GM19372 (cell line): ENCODE results near the gene BFSP2.
A peak's percentile ranks its signal among the peaks of the same experiment; 100 is the strongest.

ENCODE experiments used
- ATAC-seq: cut with Tn5 transposase; IDR thresholded peaks from one replicate; pipeline ENCODE4 v1.9.1; 2021; ENCODE audit warnings: mild to moderate bottlenecking, low read depth, moderate library complexity; ENCODE audit not compliant: unreplicated experiment

The BFSP2 gene

DNA sequence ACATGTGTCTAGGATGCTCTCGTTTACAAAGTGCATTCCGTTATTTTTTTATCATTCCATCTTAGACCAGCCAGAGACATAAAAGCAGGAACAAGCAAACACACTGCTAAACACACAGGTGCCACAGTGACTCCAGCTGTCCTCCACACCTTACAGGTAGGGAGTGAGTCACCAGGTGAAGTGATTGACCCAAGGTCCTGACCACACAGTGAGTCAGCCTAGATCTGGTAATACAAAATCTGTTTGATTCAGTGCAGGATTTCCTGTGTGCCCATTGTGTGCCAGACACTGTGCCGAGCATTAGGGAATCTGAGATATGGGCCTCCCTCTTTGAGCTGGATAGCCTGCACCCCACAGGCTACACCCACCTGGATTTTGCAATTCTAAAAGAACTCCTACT is 16.7 kb upstream of the BFSP2 start:
- ATAC-seq = no peak

DNA sequence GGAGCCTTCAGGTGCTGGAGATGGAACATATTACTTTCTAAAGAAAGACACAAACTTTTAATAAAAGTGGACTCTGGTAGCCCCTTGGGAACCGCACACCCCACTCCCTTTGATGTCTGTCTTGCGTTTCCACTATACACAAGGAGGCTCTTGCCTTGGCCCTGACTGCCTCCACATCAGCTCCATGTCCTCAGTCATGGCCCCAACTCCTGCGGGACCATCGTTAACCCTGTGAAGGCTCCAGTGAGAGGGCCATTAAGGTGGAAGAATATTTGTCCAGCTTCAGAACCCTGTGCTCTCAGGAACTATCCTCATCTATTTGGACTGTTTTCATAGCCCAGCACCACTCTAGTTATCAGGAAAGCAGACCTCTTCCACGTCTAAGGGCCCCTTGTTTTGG is 16.1 kb upstream of the BFSP2 start:
- no peak for ATAC-seq

DNA sequence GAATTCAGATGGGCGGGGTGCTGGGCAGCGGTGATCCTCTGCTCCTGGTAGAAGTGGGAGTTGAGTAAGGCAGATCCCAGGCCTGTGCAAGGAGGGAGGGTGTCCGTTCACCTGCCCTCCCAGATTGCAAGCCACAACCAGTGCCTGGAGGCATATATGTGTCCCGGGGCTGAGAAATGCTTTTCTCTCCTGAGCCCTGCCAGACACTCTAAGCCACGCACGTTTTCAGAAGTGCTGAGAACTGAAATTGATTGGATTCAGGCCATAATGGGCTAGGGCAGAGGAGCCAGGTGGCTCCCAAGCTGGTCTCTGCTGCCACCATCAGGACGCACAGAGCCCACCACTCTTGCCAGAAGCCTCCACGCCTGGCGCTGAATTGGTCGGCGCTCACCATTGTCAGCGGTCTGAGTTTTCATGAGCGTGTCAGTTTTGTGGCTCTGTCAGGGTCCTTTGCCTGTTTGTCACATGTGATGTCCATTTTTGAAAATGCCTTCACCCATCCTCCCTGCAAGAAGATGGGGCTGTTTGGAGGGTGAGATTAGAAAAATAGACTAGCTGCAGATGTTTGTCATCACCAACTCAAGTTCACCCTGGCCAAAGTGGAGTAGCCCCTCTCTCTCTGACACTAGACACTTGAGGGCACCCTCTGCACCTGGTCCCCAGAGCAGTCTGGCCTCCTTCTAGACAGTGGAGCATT is 15.4 kb upstream of the BFSP2 start:
- ATAC-seq = peak; percentile 78

- ATAC-seq = no peak
These were observed 13.0 kb upstream of the BFSP2 start for GRCh38 chr3:133386876-133387275.

DNA sequence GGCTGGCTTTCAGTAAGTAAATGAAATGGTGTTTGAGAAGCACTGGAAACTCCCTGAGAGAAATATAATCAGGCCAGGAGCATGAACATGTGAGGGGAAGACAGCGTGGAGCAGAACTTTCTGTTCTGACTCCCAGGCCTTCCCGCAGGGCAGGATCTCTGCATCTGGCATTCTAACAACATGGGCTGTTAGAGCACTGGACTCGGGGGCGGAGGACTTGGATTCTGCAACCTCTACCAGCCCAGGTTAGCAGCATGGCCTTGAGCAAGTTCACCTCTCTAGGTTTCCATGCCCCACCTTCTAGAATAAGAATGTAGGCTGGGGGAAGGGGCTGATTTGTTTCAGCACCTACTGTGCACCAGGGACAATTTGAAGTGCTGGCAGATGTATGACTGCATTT is 12.5 kb upstream of the BFSP2 start:
- ATAC-seq = no peak

DNA sequence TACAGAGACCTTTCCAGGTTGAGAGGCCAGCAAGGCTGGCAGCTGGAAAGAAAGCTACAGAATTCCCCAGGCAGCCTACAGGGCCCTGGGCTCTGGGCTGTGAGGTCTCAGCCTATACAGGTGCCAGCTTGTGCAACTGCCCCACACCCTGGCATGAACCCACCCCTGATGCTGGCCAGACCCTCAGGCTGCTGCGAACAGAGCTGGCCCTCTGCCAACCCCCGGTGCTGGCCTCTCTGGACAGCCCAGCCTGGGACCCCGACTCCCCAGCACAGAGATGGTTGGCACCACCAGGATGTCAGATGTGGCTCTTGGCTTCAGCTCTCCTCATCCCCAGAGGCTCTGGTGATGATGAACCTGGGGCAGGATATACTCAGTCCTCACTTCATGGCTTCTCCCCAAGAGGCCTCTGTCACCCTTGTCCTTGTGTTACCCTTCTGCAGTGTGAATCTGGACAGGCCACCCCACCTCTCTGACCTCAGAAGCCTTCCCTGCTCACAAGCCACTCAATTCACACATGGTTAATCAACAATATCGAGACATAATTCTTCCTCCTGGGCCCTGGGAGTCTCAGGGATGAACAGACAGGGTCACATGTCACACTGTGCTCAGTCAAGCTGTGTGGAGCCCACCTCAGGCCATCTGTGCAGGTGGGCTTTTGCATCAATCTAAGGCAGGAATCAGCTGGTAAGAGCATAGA is 11.0 kb upstream of the BFSP2 start:
- no peak for ATAC-seq

DNA sequence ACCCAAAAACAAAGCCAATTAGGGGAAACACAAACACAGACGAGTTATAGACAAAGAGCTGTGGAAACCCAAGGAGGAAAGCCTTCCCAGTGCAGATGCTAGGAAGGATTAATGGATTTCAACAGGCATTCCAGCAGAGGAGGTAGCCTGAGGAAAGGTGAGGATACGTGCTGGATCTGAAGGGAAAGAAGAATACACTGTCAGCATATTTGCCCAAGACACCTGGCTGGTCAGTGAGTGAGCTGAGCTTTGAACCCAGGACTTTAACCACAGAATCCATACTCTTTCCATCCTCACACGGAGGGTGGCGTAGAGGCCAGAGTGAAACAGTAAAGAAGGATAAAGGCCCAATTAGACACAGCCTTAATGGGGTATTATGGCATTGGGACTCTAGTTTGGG is 9.1 kb upstream of the BFSP2 start:
- no peak for ATAC-seq

DNA sequence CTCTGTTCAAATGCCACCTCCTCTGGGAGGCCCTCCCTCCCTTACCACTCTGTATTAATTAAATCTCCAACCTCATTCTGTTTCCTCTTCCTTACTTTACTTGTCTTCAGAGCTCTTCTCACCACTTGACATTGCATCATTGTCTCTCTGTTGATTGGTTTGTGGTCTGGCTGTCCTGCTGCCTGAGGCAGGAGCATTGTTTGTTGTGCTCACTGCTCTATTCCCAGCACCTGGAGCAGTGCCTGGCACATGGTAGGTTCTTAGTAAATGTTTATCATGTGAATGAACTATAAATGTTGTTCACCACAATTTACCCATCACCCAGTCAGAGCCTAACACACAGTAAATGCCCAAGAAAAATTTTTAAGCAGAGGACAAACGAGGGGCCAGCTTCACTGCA is 6.7 kb upstream of the BFSP2 start:
- ATAC-seq = no peak

- no peak for ATAC-seq
These were observed 6.0 kb upstream of the BFSP2 start for GRCh38 chr3:133393691-133394474.

- no peak for ATAC-seq
These were observed 5.1 kb upstream of the BFSP2 start for GRCh38 chr3:133394561-133395311.

GRCh38 chr3:133396906-133397305 is 3.0 kb upstream of the BFSP2 start:
- no peak for ATAC-seq

DNA sequence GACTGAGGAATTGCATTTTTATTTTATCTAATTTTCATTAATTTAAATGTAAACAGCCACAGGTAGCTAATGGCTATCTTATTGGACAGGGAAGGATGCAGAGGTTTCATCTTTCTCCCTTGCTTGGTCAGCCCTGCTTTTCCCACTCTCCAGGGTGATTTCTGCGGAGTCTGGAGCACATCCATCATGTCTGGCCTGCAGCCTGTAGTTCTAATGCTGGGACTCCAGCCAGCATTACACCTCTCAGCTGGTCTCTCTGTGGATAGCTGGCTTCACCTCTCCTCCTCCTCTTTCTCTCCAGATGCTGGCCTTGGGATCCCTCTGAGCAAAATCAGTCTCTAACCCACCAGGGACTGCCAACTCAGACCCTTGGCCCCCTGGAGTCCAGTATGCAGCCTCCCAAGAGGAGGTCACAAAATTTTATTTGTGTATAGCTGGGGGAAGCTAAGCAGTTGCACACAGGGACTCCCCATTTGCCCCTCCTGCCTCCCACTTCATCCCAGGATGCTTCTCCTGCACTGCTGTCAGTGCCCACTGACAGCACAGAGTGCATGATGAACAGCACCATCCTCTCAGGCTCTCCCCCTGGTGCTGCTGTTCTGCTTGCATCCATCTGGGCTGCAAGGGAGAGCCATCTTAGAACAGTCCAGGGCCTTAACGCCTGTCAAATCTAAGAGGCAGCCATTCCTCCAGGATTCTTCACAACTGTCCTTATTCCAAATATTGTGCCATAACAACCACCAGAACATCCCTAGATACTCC is 1.7 kb downstream of the BFSP2 start:
- ATAC-seq = no peak

DNA sequence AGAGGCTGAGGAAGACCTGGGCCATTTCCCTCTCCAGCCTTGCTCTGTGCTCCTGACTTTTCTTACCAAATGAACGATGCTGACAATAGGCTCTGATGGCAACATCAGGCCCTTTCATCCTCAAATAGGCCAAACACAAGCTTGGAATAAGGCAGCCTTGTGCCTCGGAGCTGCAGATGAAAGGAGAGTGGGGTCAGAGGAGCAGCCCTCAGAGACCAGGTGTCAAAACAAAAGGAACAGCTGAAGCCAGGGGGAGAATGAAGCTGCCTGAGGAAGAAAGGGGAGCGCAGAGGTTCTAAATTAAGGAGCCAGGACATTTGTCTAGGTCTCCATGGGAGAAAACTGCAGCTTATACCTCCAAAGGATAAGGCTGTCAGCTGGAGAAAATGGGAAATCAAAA is 5.1 kb downstream of the BFSP2 start:
- no peak for ATAC-seq

DNA sequence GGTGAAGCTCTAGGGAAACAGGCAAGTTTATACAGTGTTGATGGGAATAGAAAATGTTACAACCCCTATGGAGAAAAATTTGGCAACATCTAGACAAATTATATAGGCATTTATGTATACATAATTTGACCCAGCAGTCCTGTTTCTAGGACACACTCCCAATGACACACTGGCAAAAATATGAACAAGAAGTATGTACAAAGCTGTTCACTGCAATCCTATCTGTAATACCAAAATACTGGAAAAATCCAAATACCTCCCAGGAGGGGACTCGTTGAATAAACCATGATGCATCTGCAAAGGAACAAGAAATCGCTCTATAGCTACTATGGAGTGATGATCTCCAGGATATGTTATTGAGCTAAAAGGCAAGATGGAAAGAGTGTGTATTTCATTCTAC is 8.5 kb downstream of the BFSP2 start:
- ATAC-seq = no peak

DNA sequence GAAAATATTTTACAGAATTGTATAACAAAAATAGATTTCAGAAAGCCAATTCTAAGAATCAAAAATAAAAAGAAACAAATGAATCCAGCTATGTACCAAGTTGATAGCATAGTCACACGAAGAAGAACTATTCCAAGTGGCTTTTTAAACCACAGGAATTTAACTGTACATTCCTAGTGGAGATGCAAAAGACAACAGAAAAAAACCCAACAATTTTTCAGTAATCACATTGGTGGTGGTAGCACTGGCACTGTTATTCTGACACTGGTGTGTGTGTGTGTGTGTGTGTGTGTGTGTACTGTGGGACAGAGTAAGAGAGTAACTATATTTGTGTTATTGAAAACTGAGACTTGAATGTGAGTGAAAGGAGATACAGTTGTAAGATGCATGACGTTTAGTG is 9.1 kb downstream of the BFSP2 start:
- ATAC-seq = no peak

GRCh38 chr3:133410191-133410892 is 10.5 kb downstream of the BFSP2 start:
- no peak for ATAC-seq

GRCh38 chr3:133412183-133413132 is 12.6 kb downstream of the BFSP2 start:
- no peak for ATAC-seq
